CD4-positive, alpha-beta T cell (primary cell): ENCODE results near the gene RARB. TPM values are rescaled to one million over a fixed set of nuclear protein-coding genes. Genes with fewer than 3 reads are reported as not detected.

Experiments
- ATAC-seq: fragments of 200-7000 bp; cut with Tn5 transposase; one replicate; pipeline ENCODE4 v1.10.0; 2022; ENCODE audit warnings: mild to moderate bottlenecking; ENCODE audit not compliant: poor library complexity
- CTCF ChIA-PET: fragments of 350-600 bp; sonication (Branson Sonifier 250); formaldehyde crosslinking; loops from one replicate; lab custom pipeline; 2021; ENCODE audit warnings: antibody characterized with exemption, inconsistent platforms; lab: Charles Lee
- POLR2A ChIA-PET: fragments of 350-600 bp; sonication (Branson Sonifier 250); formaldehyde crosslinking; loops from one replicate; lab custom pipeline; 2021; ENCODE audit warnings: antibody characterized with exemption, inconsistent platforms; lab: Charles Lee
- DNase-seq, 14 experiments: peaks; one replicate each; pipeline ENCODE4 v3.0.0-alpha.2; 2013 to 2020; ENCODE audit warnings: mixed read lengths in 2 of 14
- H3K27ac ChIP-seq, 2 donors: one replicate each; pipeline versions ENCODE4 v1.5.1 to v1.7.0; 2013; ENCODE audit warnings: low read length in 2 of 2, low read depth in 1 of 2, mild to moderate bottlenecking in 1 of 2
- H3K27me3 ChIP-seq, 2 experiments: 1 replicate in 1 of 2; 2 replicates in 1 of 2; pipeline versions ENCODE4 v1.6.1 to v1.7.0; 2013; ENCODE audit warnings: low read length in 2 of 2, control low read depth in 1 of 2, mild to moderate bottlenecking in 1 of 2, moderate library complexity in 1 of 2; ENCODE audit not compliant: insufficient read depth in 2 of 2, control insufficient read depth in 1 of 2
- H3K36me3 ChIP-seq: one replicate; pipeline ENCODE4 v1.6.1; 2013; ENCODE audit warnings: low read length, control low read depth; ENCODE audit not compliant: insufficient read depth
- H3K4me1 ChIP-seq: one replicate; pipeline ENCODE4 v1.6.1; 2013; ENCODE audit warnings: low read length, control low read depth; ENCODE audit not compliant: insufficient read depth
- H3K4me3 ChIP-seq: one replicate; pipeline ENCODE4 v1.5.1; 2013; ENCODE audit warnings: mild to moderate bottlenecking, low read length, moderate library complexity
- H3K9me3 ChIP-seq, 2 experiments: 1 replicate in 1 of 2; 2 replicates in 1 of 2; pipeline versions ENCODE4 v1.6.1 to v1.7.0; 2013; ENCODE audit warnings: low read length in 2 of 2, mild to moderate bottlenecking in 2 of 2, control low read depth in 1 of 2, moderate library complexity in 1 of 2; ENCODE audit not compliant: control insufficient read depth in 1 of 2, insufficient read depth in 1 of 2
- H3K27ac Mint-ChIP-seq: one replicate; pipeline ENCODE4 v1.8.0; 2020; ENCODE audit warnings: mixed read lengths
- H3K27me3 Mint-ChIP-seq: one replicate; pipeline ENCODE4 v1.8.0; 2021; ENCODE audit warnings: mixed read lengths
- H3K36me3 Mint-ChIP-seq: one replicate; pipeline ENCODE4 v1.8.0; 2021; ENCODE audit warnings: low read depth, mixed read lengths
- H3K4me1 Mint-ChIP-seq: one replicate; pipeline ENCODE4 v1.8.0; 2021; ENCODE audit warnings: low read depth, mixed read lengths
- H3K4me3 Mint-ChIP-seq: one replicate; pipeline ENCODE4 v1.8.0; 2020; ENCODE audit warnings: mild to moderate bottlenecking, mixed read lengths
- H3K9me3 Mint-ChIP-seq: one replicate; pipeline ENCODE4 v1.8.0; 2020; ENCODE audit warnings: mixed read lengths
- intact Hi-C, 2 experiments: fragments of 100-400 bp; cut with DNase I in 1 of 2; cut with micrococcal nuclease in 1 of 2; formaldehyde crosslinking; loops; one replicate each; pipeline versions ENCODE4 v1.15.1 to v1.9.0; 2023 to 2025; cut with DNase I, micrococcal nuclease
- total RNA-seq, 174 experiments: library from RNA in 2 of 174; stranded (reverse) in 2 of 174; gene quantifications; one replicate each; pipeline ENCODE4 v1.2.3 and lab custom pipeline; 2021 to 2026
- TF ChIP-seq, protein P1 (sequence below): fragments of 200-600 bp; IDR thresholded peaks from one replicate; pipeline ENCODE4 v1.8.0; 2022; ENCODE audit warnings: antibody characterized with exemption, mild to moderate bottlenecking

RARB gene
- total RNA-seq, 2 experiments from 2014 or later: not detected

DNA sequence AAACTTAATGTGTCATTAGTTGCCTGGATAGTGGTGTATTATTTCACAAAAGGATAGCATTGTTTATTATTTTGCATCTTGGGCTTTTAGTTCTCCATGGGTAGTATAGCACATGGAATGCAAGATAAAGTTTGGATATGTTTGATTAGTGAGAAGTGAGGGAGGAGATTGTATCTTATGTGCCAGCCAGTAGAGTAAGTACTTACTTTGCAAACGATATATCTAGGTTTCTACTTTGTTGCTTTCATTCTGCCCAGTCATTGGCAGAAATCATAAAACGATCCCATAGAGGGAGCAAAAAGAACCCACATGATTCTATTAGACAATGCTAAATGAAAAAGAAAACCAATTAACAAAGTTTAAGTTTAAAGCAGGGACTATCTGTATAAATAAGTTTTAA, 105.3 kb downstream of the RARB start:
- peaks cover 8% of the 10 kb centered on the region for H3K9me3 Mint-ChIP-seq
- H3K4me3 ChIP-seq: no peak overlapping the region
- no peak for ATAC-seq
- no peak overlapping the region for H3K4me3 Mint-ChIP-seq
- intact Hi-C loops: no loop called here
- no peak overlapping the region for H3K27ac ChIP-seq
- no peak for DNase-seq
- ChIA-PET POLR2A (no interaction called here), CTCF (no interaction called here)
- no peaks in the 10 kb centered on the region for H3K9me3 ChIP-seq
- no peaks in the 10 kb centered on the region for H3K36me3 ChIP-seq
- no peaks in the 10 kb centered on the region for H3K36me3 Mint-ChIP-seq
- no peaks in the 10 kb centered on the region for H3K4me1 Mint-ChIP-seq
- H3K27ac Mint-ChIP-seq: no peak overlapping the region
- H3K27me3 ChIP-seq: no peaks in the 10 kb centered on the region
- TF ChIP-seq, protein P1, sequence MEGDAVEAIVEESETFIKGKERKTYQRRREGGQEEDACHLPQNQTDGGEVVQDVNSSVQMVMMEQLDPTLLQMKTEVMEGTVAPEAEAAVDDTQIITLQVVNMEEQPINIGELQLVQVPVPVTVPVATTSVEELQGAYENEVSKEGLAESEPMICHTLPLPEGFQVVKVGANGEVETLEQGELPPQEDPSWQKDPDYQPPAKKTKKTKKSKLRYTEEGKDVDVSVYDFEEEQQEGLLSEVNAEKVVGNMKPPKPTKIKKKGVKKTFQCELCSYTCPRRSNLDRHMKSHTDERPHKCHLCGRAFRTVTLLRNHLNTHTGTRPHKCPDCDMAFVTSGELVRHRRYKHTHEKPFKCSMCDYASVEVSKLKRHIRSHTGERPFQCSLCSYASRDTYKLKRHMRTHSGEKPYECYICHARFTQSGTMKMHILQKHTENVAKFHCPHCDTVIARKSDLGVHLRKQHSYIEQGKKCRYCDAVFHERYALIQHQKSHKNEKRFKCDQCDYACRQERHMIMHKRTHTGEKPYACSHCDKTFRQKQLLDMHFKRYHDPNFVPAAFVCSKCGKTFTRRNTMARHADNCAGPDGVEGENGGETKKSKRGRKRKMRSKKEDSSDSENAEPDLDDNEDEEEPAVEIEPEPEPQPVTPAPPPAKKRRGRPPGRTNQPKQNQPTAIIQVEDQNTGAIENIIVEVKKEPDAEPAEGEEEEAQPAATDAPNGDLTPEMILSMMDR: no peak
- H3K4me1 ChIP-seq: no peaks in the 10 kb centered on the region
- no peaks in the 10 kb centered on the region for H3K27me3 Mint-ChIP-seq

DNA sequence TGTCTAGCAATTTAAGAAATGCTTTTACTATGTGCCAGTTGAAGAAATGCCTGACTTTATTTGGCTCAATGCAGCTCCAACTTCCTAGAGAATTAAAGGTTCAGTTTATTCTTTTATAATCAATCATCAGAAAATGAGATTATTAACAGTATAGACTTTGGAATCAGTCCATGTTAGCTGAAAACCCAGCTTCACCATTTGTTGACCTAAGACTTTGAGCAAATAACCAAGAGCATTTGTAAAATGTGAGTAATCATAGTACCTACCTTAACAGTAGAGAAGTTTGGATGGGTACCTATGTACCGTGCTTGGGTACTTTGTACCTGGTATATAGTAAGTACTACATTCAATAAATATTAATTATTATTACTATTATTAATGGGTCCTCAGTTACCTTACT, 105.9 kb downstream of the RARB start:
- CTCF ChIA-PET: no interaction called here
- no peak for DNase-seq
- no peaks in the 10 kb centered on the region for H3K36me3 ChIP-seq
- POLR2A ChIA-PET: no interaction called here
- H3K27ac Mint-ChIP-seq: no peak overlapping the region
- ATAC-seq: no peak
- no peak overlapping the region for H3K4me3 ChIP-seq
- no peaks in the 10 kb centered on the region for H3K9me3 ChIP-seq
- no peaks in the 10 kb centered on the region for H3K27me3 ChIP-seq
- peaks cover 8% of the 10 kb centered on the region for H3K9me3 Mint-ChIP-seq
- intact Hi-C loops: no loop called here
- no peaks in the 10 kb centered on the region for H3K36me3 Mint-ChIP-seq
- no peak overlapping the region for H3K4me3 Mint-ChIP-seq
- TF ChIP-seq, protein P1: no peak
- no peak overlapping the region for H3K27ac ChIP-seq
- H3K4me1 ChIP-seq: no peaks in the 10 kb centered on the region
- H3K27me3 Mint-ChIP-seq: no peaks in the 10 kb centered on the region
- H3K4me1 Mint-ChIP-seq: no peaks in the 10 kb centered on the region

GRCh38 chr3:25536521-25537391, 108.7 kb downstream of the RARB start:
- Histone ChIP-seq H3K27me3 (no peaks in the 10 kb centered on the region), H3K27ac (no peak overlapping the region), H3K4me3 (no peak overlapping the region), H3K4me1 (no peaks in the 10 kb centered on the region), H3K9me3 (no peaks in the 10 kb centered on the region), H3K36me3 (no peaks in the 10 kb centered on the region)
- H3K9me3 Mint-ChIP-seq: peaks cover 4% of the 10 kb centered on the region
- no peak overlapping the region for H3K27ac Mint-ChIP-seq
- H3K4me1 Mint-ChIP-seq: no peaks in the 10 kb centered on the region
- no peaks in the 10 kb centered on the region for H3K27me3 Mint-ChIP-seq
- no peak overlapping the region for H3K4me3 Mint-ChIP-seq
- ChIA-PET CTCF (no interaction called here), POLR2A (no interaction called here)
- intact Hi-C loops: no loop called here
- no peak for ATAC-seq
- H3K36me3 Mint-ChIP-seq: no peaks in the 10 kb centered on the region
- no peak for DNase-seq
- TF ChIP-seq, protein P1: no peak
